ENCODE results near the gene RPS6KA2. TPM values are rescaled to one million over a fixed set of nuclear protein-coding genes. Genes with fewer than 3 reads are reported as not detected.

The RPS6KA2 gene
- polyA plus RNA-seq, 3 donors = 32.0 to 35.9 (median 35.2) TPM

- DNase-seq (ENCODE audit: low read depth in 3 of 3, low spot score in 2 of 3) = no peak
These were observed 48.4 kb downstream of the RPS6KA2 start for GRCh38 chr6:166578536-166579236.

GRCh38 chr6:166575205-166575604, 51.8 kb downstream of the RPS6KA2 start:
- DNase-seq (ENCODE audit: low read depth in 3 of 3, low spot score in 2 of 3) = no peak

- DNase-seq (ENCODE audit: low read depth in 3 of 3, low spot score in 2 of 3) = no peak
These were observed 53.4 kb downstream of the RPS6KA2 start for GRCh38 chr6:166573511-166574216.

- DNase-seq (ENCODE audit: low read depth in 3 of 3, low spot score in 2 of 3) = no peak
These were observed 54.4 kb downstream of the RPS6KA2 start for GRCh38 chr6:166572370-166573261.

- DNase-seq (ENCODE audit: low read depth in 3 of 3, low spot score in 2 of 3) = no peak
These were observed 55.9 kb downstream of the RPS6KA2 start for GRCh38 chr6:166570929-166571713.

GRCh38 chr6:166569206-166569605, 57.8 kb downstream of the RPS6KA2 start:
- DNase-seq (ENCODE audit: low read depth in 3 of 3, low spot score in 2 of 3) = no peak

GRCh38 chr6:166567813-166568212, 59.2 kb downstream of the RPS6KA2 start:
- no peak for DNase-seq (ENCODE audit: low read depth in 3 of 3, low spot score in 2 of 3)

GRCh38 chr6:166567107-166567506, 59.9 kb downstream of the RPS6KA2 start:
- DNase-seq (ENCODE audit: low read depth in 3 of 3, low spot score in 2 of 3) = no peak

GRCh38 chr6:166566026-166567011, 60.7 kb downstream of the RPS6KA2 start:
- no peak for DNase-seq (ENCODE audit: low read depth in 3 of 3, low spot score in 2 of 3)

GRCh38 chr6:166565084-166565967, 61.7 kb downstream of the RPS6KA2 start:
- DNase-seq (ENCODE audit: low read depth in 3 of 3, low spot score in 2 of 3) = no peak

- no peak for DNase-seq (ENCODE audit: low read depth in 3 of 3, low spot score in 2 of 3)
These were observed 63.2 kb downstream of the RPS6KA2 start for GRCh38 chr6:166563805-166564204.

GRCh38 chr6:166563200-166563599, 63.9 kb downstream of the RPS6KA2 start:
- DNase-seq (ENCODE audit: low read depth in 3 of 3, low spot score in 2 of 3) = no peak

GRCh38 chr6:166562726-166563125, 64.3 kb downstream of the RPS6KA2 start:
- DNase-seq (ENCODE audit: low read depth in 3 of 3, low spot score in 2 of 3) = no peak

GRCh38 chr6:166561771-166562359, 65.2 kb downstream of the RPS6KA2 start:
- DNase-seq (ENCODE audit: low read depth in 3 of 3, low spot score in 2 of 3) = no peak

- no peak for DNase-seq (ENCODE audit: low read depth in 3 of 3, low spot score in 2 of 3)
These were observed 66.8 kb downstream of the RPS6KA2 start for GRCh38 chr6:166560222-166560621.

- DNase-seq (ENCODE audit: low read depth in 3 of 3, low spot score in 2 of 3) = no peak
These were observed 67.4 kb downstream of the RPS6KA2 start for GRCh38 chr6:166559662-166560061.

GRCh38 chr6:166559211-166559610, 67.8 kb downstream of the RPS6KA2 start:
- DNase-seq (ENCODE audit: low read depth in 3 of 3, low spot score in 2 of 3) = no peak
